Skin of body (tissue), 2 donors: ENCODE results near the gene C14orf132. TPM values are rescaled to one million over a fixed set of nuclear protein-coding genes. Genes with fewer than 3 reads are reported as not detected.

Experiments
- DNase-seq: peaks from one replicate; lab custom pipeline; 2025; lab: John Stamatoyannopoulos, UW
- total RNA-seq: library from RNA; depleted of rRNA; stranded (reverse); fragments of >200 nt; gene quantifications from one replicate; pipeline ENCODE4 v1.2.3, GENCODE V29; 2014

Gene C14orf132
- total RNA-seq, 1 donor from 2014 or later, result 8.7 TPM

GRCh38 chr14:96039633-96040311, 610 bp downstream of the C14orf132 start:
- no peak for DNase-seq

DNA sequence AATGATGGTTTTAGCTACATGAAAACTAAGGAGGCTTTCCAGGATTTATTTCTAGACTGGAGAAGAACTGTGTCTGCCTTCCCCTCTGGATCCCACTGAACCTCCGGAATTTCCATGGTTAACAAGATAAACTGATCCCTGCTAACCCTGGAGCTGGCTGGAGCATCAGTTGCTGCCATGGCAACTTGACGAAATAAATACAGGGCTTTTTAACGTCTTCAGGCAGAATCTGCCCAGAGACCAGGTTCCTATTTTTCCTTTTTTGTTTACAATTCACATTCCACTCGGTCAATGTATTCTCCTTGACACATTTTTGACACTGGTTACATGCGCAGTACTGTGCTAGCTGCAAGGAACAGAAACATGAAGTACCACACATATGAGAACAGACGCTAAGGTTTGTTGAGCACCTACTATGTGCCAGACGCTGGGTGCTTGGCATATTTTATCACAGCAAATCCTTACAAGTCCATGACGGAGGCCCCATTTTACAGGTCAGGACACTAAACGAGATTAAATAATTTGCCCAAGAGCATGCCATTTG, 1.7 kb downstream of the C14orf132 start:
- no peak for DNase-seq

DNA sequence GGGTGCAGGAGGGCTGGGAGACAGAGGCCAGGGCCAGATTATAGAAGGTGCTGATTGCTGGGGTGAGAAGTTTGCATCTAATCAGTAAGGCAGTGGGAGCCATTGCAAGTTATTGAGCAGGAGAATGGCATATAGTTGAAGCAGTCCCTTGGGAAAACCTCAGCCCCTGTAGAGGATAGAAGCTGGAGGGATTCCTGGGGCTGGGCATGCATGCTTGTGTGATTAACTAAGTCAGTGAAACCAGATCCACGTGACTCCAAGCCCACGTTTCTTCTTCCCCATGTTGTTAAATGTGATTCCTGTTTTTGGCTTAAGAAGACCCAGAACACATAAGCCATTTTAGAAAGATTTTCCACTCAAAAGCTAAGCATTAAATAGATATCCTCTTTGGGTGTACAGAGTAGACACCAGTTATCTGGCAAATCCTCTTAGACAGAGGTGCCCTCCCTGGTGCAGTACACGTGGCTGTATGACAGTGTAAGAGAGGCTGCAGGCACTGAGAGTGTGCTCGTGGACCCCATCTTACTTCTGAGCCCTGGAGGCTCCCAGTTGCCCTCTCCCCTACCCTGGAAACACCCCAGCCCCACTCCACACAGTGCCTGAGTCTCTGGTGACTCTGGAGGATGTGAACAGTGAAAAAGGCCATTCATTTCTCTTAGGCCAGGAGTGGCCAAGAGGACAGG, 3.2 kb downstream of the C14orf132 start:
- no peak for DNase-seq

DNA sequence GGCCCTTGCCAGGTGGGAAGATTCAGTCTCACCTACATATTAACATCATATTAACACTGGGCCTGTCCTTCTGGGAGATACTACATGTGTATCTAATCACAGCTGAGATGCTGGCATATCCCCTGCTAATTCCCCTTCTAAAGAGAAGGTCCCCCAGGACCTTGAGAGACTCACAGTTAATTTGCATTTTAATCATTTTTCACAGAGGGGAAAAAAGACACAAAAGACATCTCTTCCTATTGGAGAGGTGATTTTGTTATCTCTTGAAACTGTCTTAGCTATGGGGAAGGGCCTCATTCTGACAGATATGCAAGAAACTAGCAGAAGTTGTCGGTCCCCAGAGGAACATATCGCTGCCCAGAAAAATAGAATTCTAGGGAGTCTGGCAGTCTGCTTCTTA, 7.5 kb downstream of the C14orf132 start:
- DNase-seq, result no peak

DNA sequence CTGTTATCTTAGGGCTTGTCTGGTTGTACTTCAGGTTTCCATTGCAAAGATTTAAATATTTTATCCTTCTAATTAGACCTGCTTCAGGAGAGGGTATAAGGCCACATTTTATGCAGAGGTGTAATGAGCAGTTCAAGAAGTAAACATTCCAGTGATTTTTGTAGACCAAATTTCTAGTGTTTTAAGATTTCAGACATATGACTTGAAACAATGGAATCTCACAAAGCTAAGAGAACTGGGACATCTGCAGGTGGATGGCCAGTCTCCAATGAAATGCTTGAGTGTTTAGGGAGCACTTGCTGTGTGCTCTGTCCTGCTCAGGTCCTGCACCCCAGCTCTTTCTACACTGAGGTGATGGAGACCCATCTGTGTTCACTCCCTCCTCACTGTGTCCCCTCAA, 7.9 kb downstream of the C14orf132 start:
- DNase-seq, result no peak

GRCh38 chr14:96049932-96050331, 10.8 kb downstream of the C14orf132 start:
- peak; percentile 48 for DNase-seq

DNA sequence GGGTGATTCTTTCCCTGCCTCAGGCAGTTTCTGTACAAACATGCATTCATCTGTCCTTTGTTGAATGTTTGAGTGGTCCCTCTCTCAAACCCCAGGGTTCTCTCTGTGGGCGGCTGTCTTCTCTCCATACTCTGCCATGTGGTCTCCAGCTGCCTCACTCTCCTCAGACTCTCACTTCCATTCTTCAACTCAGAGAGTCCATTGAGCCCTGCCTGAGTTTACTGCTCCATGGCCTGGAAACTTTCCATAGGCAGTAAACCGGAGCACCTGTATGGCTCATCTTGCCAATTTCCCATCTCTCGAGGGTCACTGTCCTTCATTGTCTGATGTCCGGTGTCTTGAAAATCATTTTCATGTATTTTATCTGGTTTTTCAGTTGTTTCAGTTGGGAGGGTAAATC, 11.3 kb downstream of the C14orf132 start:
- DNase-seq, result no peak

GRCh38 chr14:96051231-96051630, 12.1 kb downstream of the C14orf132 start:
- no peak for DNase-seq

GRCh38 chr14:96051642-96052540, 12.7 kb downstream of the C14orf132 start:
- DNase-seq, result no peak

GRCh38 chr14:96052541-96053247, 13.5 kb downstream of the C14orf132 start:
- no peak for DNase-seq

DNA sequence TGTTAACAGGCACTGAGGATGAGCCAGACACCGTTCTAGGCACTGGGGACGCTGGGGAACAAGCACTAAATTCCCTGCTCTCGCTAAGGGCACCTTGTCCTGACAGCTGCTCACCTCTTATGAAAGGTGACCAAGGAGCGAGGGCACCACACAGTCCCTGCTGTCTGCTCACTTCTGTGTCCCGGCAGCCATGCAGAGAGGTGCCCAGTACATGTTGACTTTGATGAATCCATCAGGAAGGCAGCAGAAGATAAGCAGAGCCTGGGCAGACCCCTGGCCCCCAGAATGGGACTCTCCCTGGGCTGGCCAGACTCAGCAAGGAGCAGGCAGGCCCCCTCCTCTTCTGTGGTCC, 14.1 kb downstream of the C14orf132 start:
- no peak for DNase-seq

DNA sequence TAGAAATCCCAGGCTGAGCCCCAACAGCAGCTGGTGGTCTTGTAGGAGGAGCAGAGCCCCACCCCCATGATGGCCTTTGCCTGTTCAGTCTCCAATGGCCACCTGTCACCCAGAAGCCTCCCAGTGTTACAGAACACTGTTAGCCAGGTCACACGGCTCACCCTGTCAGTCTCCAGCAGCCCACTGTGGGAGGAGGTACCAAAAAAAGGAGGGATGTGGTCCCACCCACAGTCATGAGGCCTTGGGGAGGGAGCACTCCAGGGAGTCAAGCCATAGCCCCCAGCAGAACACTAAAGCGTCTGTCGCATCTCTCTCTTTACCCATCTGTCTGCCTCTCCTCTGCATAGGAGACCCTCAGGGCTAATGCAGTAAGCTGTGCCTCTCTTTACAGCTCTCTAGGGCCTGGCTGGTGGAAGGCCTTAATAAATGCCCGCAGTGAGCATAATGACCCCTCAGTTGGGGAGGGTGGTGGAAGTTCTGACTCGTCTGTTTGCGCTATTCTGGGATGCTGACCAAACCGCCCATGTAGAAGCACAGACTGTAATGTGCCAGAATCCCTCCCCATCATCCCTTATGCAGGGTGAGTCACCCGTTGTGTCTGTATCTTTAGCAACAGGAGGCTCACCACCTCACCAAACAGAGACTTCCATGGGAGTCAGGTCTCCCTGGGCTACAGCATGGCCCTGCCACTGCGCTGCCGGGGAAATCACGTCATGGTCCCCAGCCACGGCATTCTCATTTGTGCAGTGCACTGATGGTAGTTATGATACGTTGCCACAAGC, 14.6 kb downstream of the C14orf132 start:
- DNase-seq, result peak; percentile 18

- DNase-seq, result no peak
Observed at GRCh38 chr14:96054661-96055060, 15.5 kb downstream of the C14orf132 start.

GRCh38 chr14:96055065-96055752, 16.0 kb downstream of the C14orf132 start:
- no peak for DNase-seq

GRCh38 chr14:96055753-96056508, 16.8 kb downstream of the C14orf132 start:
- DNase-seq, result no peak

DNA sequence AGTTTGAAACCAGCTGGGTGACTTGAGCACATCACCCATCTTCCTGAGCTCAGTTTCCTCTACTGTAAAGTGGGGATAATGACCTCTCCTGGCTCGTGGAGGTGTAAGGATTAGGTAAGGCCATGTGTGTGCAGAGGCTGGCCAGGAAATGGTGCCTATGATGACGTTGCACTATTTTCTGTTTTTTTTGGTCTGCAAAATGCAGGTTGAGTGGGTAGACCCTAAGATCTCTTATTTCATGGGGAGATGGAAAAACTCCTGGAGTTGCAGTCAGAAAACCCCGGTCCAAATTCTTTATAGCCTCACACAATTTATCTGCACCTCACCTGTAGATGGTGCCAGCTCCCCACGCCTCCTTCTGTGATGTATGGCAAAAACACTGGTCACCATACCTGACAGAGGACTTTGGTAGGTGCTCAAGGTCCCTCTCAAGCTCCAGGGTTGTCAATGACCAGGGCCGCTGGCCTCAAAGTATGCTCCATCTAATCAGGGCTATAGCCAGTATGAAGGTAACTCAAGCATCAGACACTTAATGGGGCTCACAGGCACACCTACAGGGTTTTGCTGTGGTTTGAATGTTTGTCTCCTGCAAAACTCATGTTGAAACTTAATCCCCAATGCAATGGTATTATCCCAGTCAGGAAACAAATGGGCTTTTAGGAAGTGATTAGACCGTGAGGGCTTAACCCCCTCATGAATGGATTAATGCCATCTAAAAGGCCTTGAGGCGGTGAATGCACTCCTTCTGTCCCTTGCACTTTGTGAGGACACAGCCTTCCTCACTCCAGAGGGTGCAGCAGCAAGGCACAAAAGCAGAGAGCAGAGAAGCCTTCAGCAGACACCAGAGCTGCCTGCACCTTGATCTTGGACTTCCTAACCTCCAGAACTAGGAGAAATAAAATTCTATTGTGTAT, 17.6 kb downstream of the C14orf132 start:
- DNase-seq, result no peak

DNA sequence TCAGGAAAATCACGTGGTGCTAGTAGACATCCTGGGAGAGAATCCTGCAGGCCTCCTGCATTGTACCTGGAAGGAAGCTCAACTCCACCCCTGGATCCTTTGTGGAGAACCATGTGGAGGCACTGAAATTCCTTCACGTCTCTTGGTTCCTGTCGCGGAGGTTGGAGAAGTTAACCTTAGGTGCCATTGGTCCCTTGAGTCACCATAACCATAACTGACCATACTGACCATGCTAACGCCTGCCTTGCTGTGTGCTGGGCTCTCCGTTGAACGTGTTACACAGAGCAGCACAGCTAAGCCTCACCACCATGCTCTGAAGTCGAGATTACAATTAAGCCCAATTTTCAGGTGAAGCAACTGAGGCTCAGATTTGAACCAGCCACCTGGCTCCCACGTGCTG, 18.6 kb downstream of the C14orf132 start:
- DNase-seq, result no peak

DNA sequence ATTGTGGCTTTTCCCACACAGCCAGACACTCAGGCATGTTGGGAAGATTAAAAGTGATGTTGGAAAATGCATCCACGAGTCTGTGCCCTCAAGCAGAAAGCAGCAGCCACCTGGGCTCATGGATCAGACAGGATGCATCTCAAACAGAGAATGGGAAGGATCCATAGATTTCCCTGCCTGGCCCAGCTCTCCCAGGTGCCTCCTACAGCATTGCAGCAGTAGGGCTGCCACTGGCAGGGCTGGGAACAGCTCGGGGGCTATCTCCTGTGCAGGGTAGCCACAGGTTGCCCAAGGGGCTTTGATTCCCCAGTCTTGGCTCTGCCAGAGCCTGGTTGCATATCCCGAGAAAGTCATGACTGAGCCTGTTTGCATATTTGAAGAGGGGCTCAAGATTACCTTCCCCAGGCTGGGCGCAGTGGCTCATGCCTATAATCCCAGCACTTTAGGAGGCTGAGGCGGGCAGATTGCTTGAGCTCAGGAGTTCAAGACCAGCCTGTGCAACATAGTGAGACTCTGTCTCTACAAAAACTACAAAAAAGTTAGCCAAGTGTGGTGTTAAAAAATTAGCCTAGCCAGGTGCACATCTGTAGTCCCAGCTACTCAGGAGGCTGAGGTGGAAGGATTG, 19.5 kb downstream of the C14orf132 start:
- DNase-seq, result no peak
